ENCODE results near the gene N4BP3. TPM values are rescaled to one million over a fixed set of nuclear protein-coding genes. Genes with fewer than 3 reads are reported as not detected.

N4BP3 gene
- polyA plus RNA-seq, 1 donor from 2014 or later = 10.1 TPM

DNA sequence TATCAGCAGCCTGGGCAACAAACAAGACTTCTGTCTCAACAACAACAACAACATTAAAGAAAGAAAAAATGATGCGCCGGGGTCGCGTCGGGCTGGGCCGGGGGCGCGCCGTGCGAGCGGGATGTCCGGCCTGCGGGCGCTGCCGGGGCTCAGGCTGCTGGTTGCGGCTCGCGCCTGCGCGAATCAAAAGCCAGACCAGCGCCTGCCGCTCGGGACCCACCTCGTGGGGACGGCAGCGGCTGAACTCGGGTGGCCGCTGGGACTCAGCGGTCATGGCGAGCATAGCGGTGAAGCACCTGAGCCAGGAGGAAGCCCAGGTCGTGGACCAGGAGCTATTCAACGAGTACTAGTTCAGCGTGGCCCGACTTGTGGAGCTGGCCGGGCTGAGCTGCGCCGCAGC, 52.2 kb downstream of the N4BP3 start:
- Mint-ChIP-seq H3K27ac (no peak overlapping the region), H3K36me3 (no peaks in the 10 kb centered on the region), H3K4me3 (no peak overlapping the region), H3K4me1 (peaks cover 6 to 16% (median 9%) of the 10 kb centered on the region in 3 donors), H3K27me3 (no peaks in the 10 kb centered on the region), H3K9me3 (no peaks in the 10 kb centered on the region)

DNA sequence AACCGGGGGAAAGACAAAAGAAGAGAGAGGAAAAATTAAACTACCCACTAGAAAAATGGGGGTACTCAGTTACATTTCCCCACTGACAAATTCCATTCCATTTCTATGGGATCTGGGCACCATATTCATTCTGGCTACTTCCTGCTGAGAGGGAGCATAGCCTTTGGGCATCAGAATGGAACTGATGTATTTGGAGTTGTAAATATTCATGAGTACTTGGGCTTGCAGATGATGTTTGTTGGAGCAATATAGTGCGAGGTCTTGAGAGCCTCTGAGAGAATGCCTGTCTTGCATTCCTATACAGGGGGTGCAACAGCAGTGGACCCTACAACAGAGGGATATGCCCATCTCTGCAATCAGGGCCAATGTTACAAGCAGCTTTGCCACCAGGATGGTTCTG, 57.1 kb downstream of the N4BP3 start:
- Mint-ChIP-seq H3K27me3 (no peaks in the 10 kb centered on the region), H3K4me1 (peaks cover 0 to 5% (median 2%) of the 10 kb centered on the region in 3 donors), H3K36me3 (no peaks in the 10 kb centered on the region), H3K9me3 (no peaks in the 10 kb centered on the region), H3K4me3 (no peak overlapping the region), H3K27ac (no peak overlapping the region)

DNA sequence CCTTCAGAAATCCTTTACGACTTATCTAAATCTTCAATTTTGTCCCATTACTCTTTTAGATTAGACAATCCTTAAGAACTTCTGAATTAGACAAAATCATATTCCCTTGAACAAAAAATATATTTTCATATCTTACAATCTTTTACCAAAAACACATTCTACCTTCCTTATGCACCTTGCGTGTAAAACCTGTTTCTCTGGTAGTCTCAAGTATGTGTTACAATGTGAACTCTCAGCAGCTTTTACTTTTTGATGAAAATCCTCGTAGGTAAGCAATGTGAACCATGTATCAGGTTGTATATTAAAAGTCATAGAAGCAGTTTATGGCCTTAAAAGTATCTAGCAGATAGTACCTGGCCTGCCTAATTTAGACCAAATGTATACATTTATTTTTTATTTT, 61.1 kb downstream of the N4BP3 start:
- Mint-ChIP-seq H3K36me3 (no peaks in the 10 kb centered on the region), H3K4me1 (no peaks in the 10 kb centered on the region), H3K27ac (no peak overlapping the region), H3K4me3 (no peak overlapping the region), H3K27me3 (peaks cover 7% of the 10 kb centered on the region), H3K9me3 (peaks cover 0 to 2% (median 0%) of the 10 kb centered on the region in 3 donors)

Other genes starting within 250 kb of the N4BP3 start
- gene PROP1, start 117.3 kb upstream of the N4BP3 start, polyA plus RNA-seq = not detected
- 43.0 TPM for gene RMND5B, start 17.5 kb downstream of the N4BP3 start, polyA plus RNA-seq
- 227 TPM for gene NHP2, start 40.4 kb downstream of the N4BP3 start, polyA plus RNA-seq
- gene GMCL2, start 73.8 kb downstream of the N4BP3 start, polyA plus RNA-seq = not detected
- gene HNRNPAB, start 91.0 kb downstream of the N4BP3 start, polyA plus RNA-seq = 70.6 TPM
- gene PHYKPL, start 119.3 kb downstream of the N4BP3 start, polyA plus RNA-seq = 58.1 TPM